ENCODE measurements around the gene ZNF367. TPM values are rescaled to one million over a fixed set of nuclear protein-coding genes. Genes with fewer than 3 reads are reported as not detected.
A peak's percentile ranks its signal among the peaks of the same experiment; 100 is the strongest.

Gene ZNF367
- total RNA-seq, 1 experiment from 2014 or later = 14.0 TPM

DNA sequence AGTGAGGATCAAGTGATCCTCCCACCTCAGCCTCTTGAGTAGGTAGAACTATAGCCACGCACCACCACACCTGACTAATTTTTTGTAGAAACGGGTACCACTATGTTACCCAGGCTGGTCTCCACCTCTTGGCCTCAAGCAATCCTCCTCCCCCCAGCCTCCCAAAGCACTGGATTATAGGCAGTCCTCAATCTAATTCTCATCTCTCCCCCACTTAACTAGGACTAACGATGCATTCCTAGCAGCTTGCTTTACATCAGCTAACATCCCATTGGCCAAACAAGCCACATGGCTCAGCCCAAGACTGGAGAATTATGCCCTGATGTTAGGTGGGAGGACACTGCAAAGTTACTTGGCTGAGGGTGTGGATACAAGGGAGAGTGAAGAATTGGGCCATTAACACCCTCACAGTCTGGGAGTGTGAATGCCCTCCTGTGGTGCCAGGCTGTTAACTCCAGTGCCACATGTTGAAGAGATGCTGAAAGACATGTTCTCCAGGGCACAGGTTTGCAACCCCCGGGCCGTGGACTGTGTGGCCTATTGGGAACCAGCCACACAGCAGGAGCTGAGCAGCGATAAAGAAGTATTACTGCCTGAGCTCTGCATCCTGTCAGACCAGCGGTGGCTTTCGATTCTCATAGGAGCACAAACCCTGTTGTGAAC, 5.3 kb upstream of the ZNF367 start:
- Histone ChIP-seq H3F3A (ENCODE audit: insufficient read depth, low read depth) (peaks cover 26% of the 10 kb centered on the region), H3K4me1 (replicated peaks; ENCODE audit: insufficient read depth) (peaks cover 25% of the 10 kb centered on the region), H4K20me1 (ENCODE audit: insufficient read depth) (no peaks in the 10 kb centered on the region), H2AFZ (no peak overlapping the region), H3K79me2 (ENCODE audit: low read depth) (no peaks in the 10 kb centered on the region), H3K9me3 (ENCODE audit: insufficient read depth, low read depth) (no peaks in the 10 kb centered on the region), H3K9me2 (ENCODE audit: insufficient read depth) (no peaks in the 10 kb centered on the region; the same call in 1 of the 2 replicates), H3K4me2 (no peak overlapping the region), H3K27ac (no peak overlapping the region), H3K4me3 (no peak overlapping the region), H3K36me3 (ENCODE audit: low read depth) (no peaks in the 10 kb centered on the region), H3K27me3 (ENCODE audit: insufficient read depth, low read depth) (no peaks in the 10 kb centered on the region)
- no TSS peak for BruUV-seq (replicated peaks)
- ChIA-PET POLR2A (ENCODE audit: unreplicated experiment) (no interaction called here), CTCF (interaction anchor here (0.6 kb wide), 1 partner anchor 19 kb away, joined by 4 read pairs; no protein-coding TSS in a partner anchor)
- intact Hi-C loops (cut with micrococcal nuclease; ENCODE audit: unreplicated experiment) = no loop called here
- no peak for TF ChIP-seq EZH2 (IDR thresholded peaks at IDR 0.05; ENCODE audit: low read depth)
- TF ChIP-seq, protein P1, sequence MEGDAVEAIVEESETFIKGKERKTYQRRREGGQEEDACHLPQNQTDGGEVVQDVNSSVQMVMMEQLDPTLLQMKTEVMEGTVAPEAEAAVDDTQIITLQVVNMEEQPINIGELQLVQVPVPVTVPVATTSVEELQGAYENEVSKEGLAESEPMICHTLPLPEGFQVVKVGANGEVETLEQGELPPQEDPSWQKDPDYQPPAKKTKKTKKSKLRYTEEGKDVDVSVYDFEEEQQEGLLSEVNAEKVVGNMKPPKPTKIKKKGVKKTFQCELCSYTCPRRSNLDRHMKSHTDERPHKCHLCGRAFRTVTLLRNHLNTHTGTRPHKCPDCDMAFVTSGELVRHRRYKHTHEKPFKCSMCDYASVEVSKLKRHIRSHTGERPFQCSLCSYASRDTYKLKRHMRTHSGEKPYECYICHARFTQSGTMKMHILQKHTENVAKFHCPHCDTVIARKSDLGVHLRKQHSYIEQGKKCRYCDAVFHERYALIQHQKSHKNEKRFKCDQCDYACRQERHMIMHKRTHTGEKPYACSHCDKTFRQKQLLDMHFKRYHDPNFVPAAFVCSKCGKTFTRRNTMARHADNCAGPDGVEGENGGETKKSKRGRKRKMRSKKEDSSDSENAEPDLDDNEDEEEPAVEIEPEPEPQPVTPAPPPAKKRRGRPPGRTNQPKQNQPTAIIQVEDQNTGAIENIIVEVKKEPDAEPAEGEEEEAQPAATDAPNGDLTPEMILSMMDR (conservative IDR thresholded peaks at IDR 0.05) = no peak
- DNase-seq = no peak

DNA sequence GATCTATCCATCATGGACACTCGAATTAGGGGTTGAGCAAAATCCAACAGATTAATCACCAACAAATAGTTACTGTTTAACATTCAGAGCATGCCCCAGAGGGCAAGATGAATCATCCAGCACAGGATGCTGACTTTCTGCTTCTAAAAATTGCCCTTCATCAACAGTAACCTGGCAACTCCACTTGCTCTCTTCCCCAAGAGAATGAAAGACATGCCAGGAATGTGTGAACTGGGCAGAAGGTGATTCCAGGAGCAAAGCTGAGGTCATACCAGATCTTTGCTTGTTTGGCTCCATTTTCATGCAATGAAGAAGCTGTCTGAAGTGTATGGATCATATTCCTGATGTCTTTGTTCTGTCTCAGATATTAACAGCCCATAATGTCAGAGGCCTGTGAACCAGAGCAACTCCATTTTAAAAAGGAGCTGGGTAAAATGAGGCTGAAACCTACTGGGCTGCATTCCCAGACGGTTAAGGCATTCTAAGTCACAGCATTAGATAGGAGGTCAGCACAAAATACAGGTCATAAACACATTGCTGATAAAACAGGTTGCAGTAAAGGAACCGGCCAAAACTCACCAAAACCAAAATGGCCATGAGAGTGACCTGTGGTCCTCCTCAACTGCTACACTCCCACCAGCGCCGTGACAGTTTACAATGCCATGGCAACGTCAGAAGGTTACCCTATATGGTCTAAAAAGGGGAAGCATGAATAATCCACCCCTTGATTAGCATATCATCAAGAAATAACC, 2.5 kb upstream of the ZNF367 start:
- Histone ChIP-seq H3K36me3 (ENCODE audit: low read depth) (no peaks in the 10 kb centered on the region), H3K4me2 (peak overlapping the region; percentile 96), H3F3A (ENCODE audit: insufficient read depth, low read depth) (peaks cover 37% of the 10 kb centered on the region), H3K4me1 (replicated peaks; ENCODE audit: insufficient read depth) (peaks cover 33% of the 10 kb centered on the region), H3K27ac (peak overlapping the region; percentile 93), H3K9me3 (ENCODE audit: insufficient read depth, low read depth) (no peaks in the 10 kb centered on the region), H4K20me1 (ENCODE audit: insufficient read depth) (no peaks in the 10 kb centered on the region), H3K79me2 (ENCODE audit: low read depth) (peaks cover 15% of the 10 kb centered on the region), H2AFZ (peak overlapping the region; percentile 52), H3K4me3 (peak overlapping the region; percentile 26; the same call in 1 of the 2 replicates), H3K9me2 (ENCODE audit: insufficient read depth) (no peaks in the 10 kb centered on the region; the same call in 1 of the 2 replicates), H3K27me3 (ENCODE audit: insufficient read depth, low read depth) (no peaks in the 10 kb centered on the region)
- ChIA-PET CTCF (interaction anchor here (0.8 kb wide), 1 partner anchor 21 kb away, joined by 4 read pairs; no protein-coding TSS in a partner anchor), POLR2A (ENCODE audit: unreplicated experiment) (interaction anchor here (0.6 to 0.7 kb wide), 2 partner anchors 201 to 1976 kb away, joined by 4 to 6 read pairs; no protein-coding TSS in a partner anchor)
- BruUV-seq (replicated peaks) = no TSS peak
- TF ChIP-seq EZH2 (IDR thresholded peaks at IDR 0.05; ENCODE audit: low read depth) = no peak
- TF ChIP-seq, protein P1 (conservative IDR thresholded peaks at IDR 0.05) = no peak
- peak; percentile 83 to 99 for DNase-seq
- intact Hi-C loops (cut with micrococcal nuclease; ENCODE audit: unreplicated experiment) = loop anchor here (1.0 to 2.0 kb wide), 2 partner anchors 30 to 146 kb away; partner anchors contain the start of gene HABP4

DNA sequence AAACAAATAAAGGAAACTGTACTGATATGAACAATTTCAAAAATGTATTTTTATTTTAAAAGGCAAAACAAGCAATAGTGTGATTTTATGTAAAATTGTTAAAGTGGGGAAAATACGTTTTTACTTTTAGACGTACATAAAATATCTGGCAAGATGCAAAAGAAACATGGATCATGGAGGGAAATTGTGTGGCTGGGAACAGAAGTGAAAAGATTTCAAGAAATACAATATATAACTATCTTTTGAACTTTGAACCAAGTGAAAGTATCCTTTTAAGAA, 1.5 kb upstream of the ZNF367 start:
- Histone ChIP-seq H3K79me2 (ENCODE audit: low read depth) (peaks cover 26% of the 10 kb centered on the region), H3K9me2 (ENCODE audit: insufficient read depth) (no peaks in the 10 kb centered on the region; the same call in 1 of the 2 replicates), H3K4me1 (replicated peaks; ENCODE audit: insufficient read depth) (peaks cover 33% of the 10 kb centered on the region), H3K9me3 (ENCODE audit: insufficient read depth, low read depth) (no peaks in the 10 kb centered on the region), H3K27me3 (ENCODE audit: insufficient read depth, low read depth) (no peaks in the 10 kb centered on the region), H3K4me2 (peak overlapping the region; percentile 96), H3K4me3 (peak overlapping the region; percentile 82), H3F3A (ENCODE audit: insufficient read depth, low read depth) (peaks cover 37% of the 10 kb centered on the region), H3K36me3 (ENCODE audit: low read depth) (no peaks in the 10 kb centered on the region), H4K20me1 (ENCODE audit: insufficient read depth) (no peaks in the 10 kb centered on the region), H3K27ac (peak overlapping the region; percentile 93), H2AFZ (peak overlapping the region; percentile 95)
- no peak for DNase-seq
- intact Hi-C loops (cut with micrococcal nuclease; ENCODE audit: unreplicated experiment) = loop anchor here (5.0 to 10.0 kb wide), 2 partner anchors 37 to 235 kb away; partner anchors contain the start of genes PRXL2C and SLC35D2
- ChIA-PET CTCF (interaction anchor here (0.5 to 0.6 kb wide), 2 partner anchors 154 to 247 kb away, joined by 3 read pairs; no protein-coding TSS in a partner anchor), POLR2A (ENCODE audit: unreplicated experiment) (interaction anchor here (0.6 to 1.0 kb wide), 4 partner anchors 30 to 201 kb away, joined by 3 to 10 read pairs (median 4); partner anchors contain the start of gene HABP4)
- TF ChIP-seq, protein P1 (conservative IDR thresholded peaks at IDR 0.05) = no peak
- TF ChIP-seq EZH2 (IDR thresholded peaks at IDR 0.05; ENCODE audit: low read depth) = no peak
- no TSS peak for BruUV-seq (replicated peaks)
